ENCODE measurements around the gene ARID1B.

DNA sequence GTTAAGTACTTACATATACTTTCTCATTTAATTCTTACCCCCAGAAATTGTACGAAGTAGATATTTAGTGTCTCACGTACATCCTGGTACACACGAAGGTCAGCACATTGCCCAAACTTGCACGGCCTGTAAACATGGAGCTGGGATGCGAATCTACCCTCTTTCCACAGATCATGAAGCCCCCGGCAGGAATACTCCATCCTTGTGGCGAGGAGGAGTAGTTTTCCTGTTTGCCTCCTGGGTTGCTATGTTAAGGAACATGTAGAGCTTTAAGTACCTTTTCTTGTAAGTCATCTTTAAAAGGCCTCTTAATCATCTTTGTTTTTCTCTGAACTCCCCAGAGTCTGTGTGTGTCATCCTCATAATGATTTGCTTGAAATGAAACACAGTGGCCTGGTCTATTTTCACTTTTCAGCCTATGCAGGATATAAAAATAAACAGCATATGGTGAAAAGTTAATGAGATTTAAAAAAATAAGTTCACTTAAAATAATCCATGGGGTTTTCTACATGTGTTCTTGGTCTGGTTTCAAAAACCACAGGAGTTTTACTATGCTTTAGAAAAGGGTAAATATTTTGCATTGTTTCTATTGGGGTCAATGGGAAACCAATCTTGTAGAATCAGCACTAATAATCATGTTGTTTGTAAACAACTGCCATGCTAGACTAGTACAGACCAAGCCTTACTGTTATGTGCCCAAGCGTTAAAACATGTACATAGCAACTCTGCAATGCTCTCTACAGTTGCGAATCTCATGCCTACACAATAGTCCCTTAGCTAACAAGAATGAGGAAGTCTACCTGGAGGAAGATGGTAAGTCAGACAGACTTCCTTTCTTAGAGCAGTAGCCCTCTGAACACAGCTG, 9.3 kb upstream of the ARID1B start:
- no peak for TF ChIP-seq RFX5 (IDR thresholded peaks at IDR 0.05; ENCODE audit: low read depth, low read length)
- no peak for TF ChIP-seq CTCF (conservative IDR thresholded peaks at IDR 0.05; ENCODE audit: low read depth, low read length)
- no peak for TF ChIP-seq POLR2A (IDR thresholded peaks at IDR 0.05; ENCODE audit: low read depth, low read length)
- no peak for TF ChIP-seq FOS (IDR thresholded peaks at IDR 0.05; ENCODE audit: low read depth, low read length)
- no peak for TF ChIP-seq CEBPB (IDR thresholded peaks at IDR 0.05; ENCODE audit: low read depth, low read length)
- no peak for TF ChIP-seq RAD21 (IDR thresholded peaks at IDR 0.05; ENCODE audit: low read length)
- TF ChIP-seq RCOR1 (IDR thresholded peaks at IDR 0.05; ENCODE audit: insufficient replicate concordance, low read length) = no peak
- no peak for TF ChIP-seq CHD1 (IDR thresholded peaks at IDR 0.05; ENCODE audit: low read depth, low read length)
- no peak for TF ChIP-seq ELK1 (IDR thresholded peaks at IDR 0.05; ENCODE audit: borderline replicate concordance, low read depth, low read length)
- TF ChIP-seq NFE2L2 (IDR thresholded peaks at IDR 0.05; ENCODE audit: low read depth, low read length) = no peak
- TF ChIP-seq, protein P1, sequence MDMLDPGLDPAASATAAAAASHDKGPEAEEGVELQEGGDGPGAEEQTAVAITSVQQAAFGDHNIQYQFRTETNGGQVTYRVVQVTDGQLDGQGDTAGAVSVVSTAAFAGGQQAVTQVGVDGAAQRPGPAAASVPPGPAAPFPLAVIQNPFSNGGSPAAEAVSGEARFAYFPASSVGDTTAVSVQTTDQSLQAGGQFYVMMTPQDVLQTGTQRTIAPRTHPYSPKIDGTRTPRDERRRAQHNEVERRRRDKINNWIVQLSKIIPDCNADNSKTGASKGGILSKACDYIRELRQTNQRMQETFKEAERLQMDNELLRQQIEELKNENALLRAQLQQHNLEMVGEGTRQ (IDR thresholded peaks at IDR 0.05; ENCODE audit: low read depth, low read length) = no peak
- TF ChIP-seq MAZ (IDR thresholded peaks at IDR 0.05; ENCODE audit: borderline replicate concordance, low read depth, low read length) = no peak

Data from IMR-90 (cell line).